Right lobe of liver (tissue), 4 donors: ENCODE results near the gene KLHL14.

Source experiments
- POLR2A ChIP-seq: fragments of 450-650 bp; IDR thresholded peaks from one replicate; pipeline ENCODE4 v1.6.1; 2017; ENCODE audit warnings: antibody characterized with exemption, mild to moderate bottlenecking
- TF ChIP-seq, protein P1 (sequence below), 4 donors: fragments of 200-600 bp in 3 of 4; fragments of 450-650 bp in 1 of 4; IDR thresholded peaks; one replicate each; pipeline versions ENCODE4 v1.5.1 to v1.8.0; 2016 to 2022; ENCODE audit warnings: antibody characterized with exemption in 4 of 4, mild to moderate bottlenecking in 2 of 4
- donor health status: DM: no; HTN: no; CAD: no.
- donor health status: DM: no; HTN: no; CAD: no.
- donor health status: DM: no; HTN: yes; CAD: no.

- TF ChIP-seq, protein P1, sequence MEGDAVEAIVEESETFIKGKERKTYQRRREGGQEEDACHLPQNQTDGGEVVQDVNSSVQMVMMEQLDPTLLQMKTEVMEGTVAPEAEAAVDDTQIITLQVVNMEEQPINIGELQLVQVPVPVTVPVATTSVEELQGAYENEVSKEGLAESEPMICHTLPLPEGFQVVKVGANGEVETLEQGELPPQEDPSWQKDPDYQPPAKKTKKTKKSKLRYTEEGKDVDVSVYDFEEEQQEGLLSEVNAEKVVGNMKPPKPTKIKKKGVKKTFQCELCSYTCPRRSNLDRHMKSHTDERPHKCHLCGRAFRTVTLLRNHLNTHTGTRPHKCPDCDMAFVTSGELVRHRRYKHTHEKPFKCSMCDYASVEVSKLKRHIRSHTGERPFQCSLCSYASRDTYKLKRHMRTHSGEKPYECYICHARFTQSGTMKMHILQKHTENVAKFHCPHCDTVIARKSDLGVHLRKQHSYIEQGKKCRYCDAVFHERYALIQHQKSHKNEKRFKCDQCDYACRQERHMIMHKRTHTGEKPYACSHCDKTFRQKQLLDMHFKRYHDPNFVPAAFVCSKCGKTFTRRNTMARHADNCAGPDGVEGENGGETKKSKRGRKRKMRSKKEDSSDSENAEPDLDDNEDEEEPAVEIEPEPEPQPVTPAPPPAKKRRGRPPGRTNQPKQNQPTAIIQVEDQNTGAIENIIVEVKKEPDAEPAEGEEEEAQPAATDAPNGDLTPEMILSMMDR (IDR thresholded peaks at IDR 0.05): no peak
- no peak for TF ChIP-seq POLR2A
Observed at GRCh38 chr18:32769586-32770053, 3.2 kb downstream of the KLHL14 start.
